HCT116 (cell line): ENCODE data around the gene PRAMEF10. TPM values are rescaled to one million over a fixed set of nuclear protein-coding genes. Genes with fewer than 3 reads are reported as not detected.
"Not testable (repeated sequence)": the region's sequence is repeated elsewhere in the genome, so short reads cannot be mapped to it uniquely, and the experiment has no call there.

Experiments
- ATAC-seq: fragments of 200-7000 bp; cut with Tn5 transposase; 2 replicates; pipeline ENCODE4 v1.9.1; 2020; ENCODE audit warnings: mild to moderate bottlenecking, moderate library complexity
- BruUV-seq: library from RNA; stranded (reverse); fragments of 400-500 nt; replicated peaks from 2 replicates; lab custom pipeline; 2021; lab: Mats Ljungman, UMichigan
- CTCF ChIA-PET: fragments of 300-600 bp; sonication (Branson Sonifier 250); formaldehyde crosslinking; loops from one replicate; lab custom pipeline; 2021; ENCODE audit warnings: antibody characterized with exemption; lab: Charles Lee
- POLR2A ChIA-PET: fragments of 300-600, 350-600 bp; sonication (Branson Sonifier 250); formaldehyde crosslinking; loops from one replicate; lab custom pipeline; 2021; ENCODE audit warnings: antibody characterized with exemption; lab: Charles Lee
- RAD21 ChIA-PET, 2 experiments: fragments of 300-600 bp; sonication (Branson Sonifier 250); formaldehyde crosslinking; loops; one replicate each; lab custom pipeline; 2023; ENCODE audit warnings: low total read pairs in 2 of 2; ENCODE audit not compliant: uncharacterized antibody in 2 of 2, unreplicated experiment in 2 of 2, low non-redundant PET in 1 of 2; lab: Charles Lee
- DNase-seq: peaks from one replicate; pipeline ENCODE4 v3.0.0-alpha.2; 2010; ENCODE audit warnings: low read depth, low spot score
- H2AFZ ChIP-seq: fragments of 200-600 bp; shearing (Covaris generic), sonication (generic); 2 replicates; pipeline ENCODE4 v1.6.1; 2017; ENCODE audit warnings: low read depth, mixed run types, mixed read lengths, antibody characterized with exemption, low read length; ENCODE audit not compliant: poor library complexity, severe bottlenecking
- H3K27ac ChIP-seq: 2 replicates; pipeline ENCODE4 v1.5.1; 2012; ENCODE audit warnings: low read depth, low read length
- H3K27me3 ChIP-seq: fragments of 200-600 bp; sonication (generic); 2 replicates; pipeline ENCODE4 v1.6.1; 2016; ENCODE audit warnings: mixed run types, low read length, mixed read lengths; ENCODE audit not compliant: insufficient read depth
- H3K36me3 ChIP-seq, 2 experiments: fragments of 200-500 bp in 1 of 2; fragments of 200-600 bp in 1 of 2; sonication (Bioruptor generic) in 1 of 2; sonication (generic) in 1 of 2; 2 replicates each; pipeline versions ENCODE4 v1.5.1 to v1.6.1; 2014 to 2016; ENCODE audit warnings: low read length in 2 of 2, inconsistent platforms in 1 of 2, mixed read lengths in 1 of 2, mixed run types in 1 of 2; ENCODE audit not compliant: insufficient read depth in 2 of 2, control insufficient read depth in 1 of 2
- H3K4me1 ChIP-seq, 2 experiments: fragments of 200-600 bp in 1 of 2; sonication (generic) in 1 of 2; 2 replicates each; pipeline versions ENCODE4 v1.5.1 to v1.6.1; 2012 to 2017; ENCODE audit warnings: low read length in 2 of 2, inconsistent platforms in 1 of 2, mild to moderate bottlenecking in 1 of 2, mixed read lengths in 1 of 2, mixed run types in 1 of 2, moderate library complexity in 1 of 2; ENCODE audit not compliant: insufficient read depth in 2 of 2, control insufficient read depth in 1 of 2
- H3K4me2 ChIP-seq: fragments of 200-600 bp; sonication (generic); 2 replicates; pipeline ENCODE4 v1.6.1; 2017; ENCODE audit warnings: mixed run types, low read length, mixed read lengths
- H3K4me3 ChIP-seq, 2 experiments: fragments of 200-600 bp in 1 of 2; sonication (generic) in 1 of 2; replicated peaks in 1 of 2; 2 replicates each; pipeline ENCODE4 v1.5.1; 2011 to 2016; ENCODE audit warnings: low read length in 2 of 2, control low read depth in 1 of 2, low read depth in 1 of 2, mild to moderate bottlenecking in 1 of 2, mixed read lengths in 1 of 2, mixed run types in 1 of 2
- H3K79me2 ChIP-seq: fragments of 200-600 bp; sonication (generic); 2 replicates; pipeline ENCODE4 v1.6.1; 2017; ENCODE audit warnings: mild to moderate bottlenecking, mixed run types, low read length, moderate library complexity, mixed read lengths; ENCODE audit not compliant: insufficient read depth
- H3K9ac ChIP-seq: fragments of 200-600 bp; sonication (generic); 2 replicates; pipeline ENCODE4 v1.6.1; 2016; ENCODE audit warnings: low read length, mixed read lengths
- H3K9me2 ChIP-seq: fragments of 200-600 bp; sonication (generic), shearing (Covaris generic); 2 replicates; pipeline ENCODE4 v1.6.1; 2017; ENCODE audit warnings: mixed run types, mild to moderate bottlenecking, moderate library complexity; ENCODE audit not compliant: insufficient read depth
- H3K9me3 ChIP-seq, 2 experiments: fragments of 200-500 bp in 1 of 2; fragments of 200-600 bp in 1 of 2; sonication (Bioruptor generic) in 1 of 2; sonication (generic) in 1 of 2; 2 replicates each; pipeline ENCODE4 v1.6.1; 2014 to 2017; ENCODE audit warnings: low read length in 2 of 2, mixed read lengths in 2 of 2, inconsistent platforms in 1 of 2, low read depth in 1 of 2, mild to moderate bottlenecking in 1 of 2, mixed run types in 1 of 2, moderate library complexity in 1 of 2; ENCODE audit not compliant: control insufficient read depth in 1 of 2, insufficient read depth in 1 of 2
- H4K20me1 ChIP-seq: fragments of 200-600 bp; sonication (generic), shearing (Covaris generic); 2 replicates; pipeline ENCODE4 v1.6.1; 2017; ENCODE audit warnings: mixed run types, mild to moderate bottlenecking, moderate library complexity; ENCODE audit not compliant: insufficient read depth
- intact Hi-C: fragments of 100-400 bp; cut with micrococcal nuclease; formaldehyde crosslinking; loops from 2 replicates; pipeline ENCODE4 v1.10.0; 2022
- total RNA-seq: library from RNA; stranded (reverse); gene quantifications from one replicate; pipeline ENCODE4 v1.2.1, GENCODE V29; 2021; ENCODE audit not compliant: unreplicated experiment

PRAMEF10 gene
- total RNA-seq, 1 experiment from 2014 or later: not detected

GRCh38 chr1:12886101-12886500 lies 12.0 kb downstream of the PRAMEF10 start, which contains the start of gene PRAMEF4:
PRAMEF4 (minus strand) TSS chr1:12886201; CDS start chr1:12883394, 2,807 bp downstream.
- H3K9me3 ChIP-seq, H2AFZ ChIP-seq, H3K27ac ChIP-seq, H4K20me1 ChIP-seq, H3K9me2 ChIP-seq, BruUV-seq, H3K4me2 ChIP-seq, POLR2A ChIA-PET, intact Hi-C loops, ATAC-seq, H3K36me3 ChIP-seq, H3K9ac ChIP-seq, DNase-seq, H3K4me1 ChIP-seq, RAD21 ChIA-PET, H3K4me3 ChIP-seq, H3K27me3 ChIP-seq, CTCF ChIA-PET, H3K79me2 ChIP-seq: not testable (repeated sequence)

- H2AFZ ChIP-seq, POLR2A ChIA-PET, H3K4me2 ChIP-seq, RAD21 ChIA-PET, H3K9me2 ChIP-seq, CTCF ChIA-PET, BruUV-seq, H3K79me2 ChIP-seq, H3K4me1 ChIP-seq, ATAC-seq, H3K9me3 ChIP-seq, intact Hi-C loops, H3K9ac ChIP-seq, H3K4me3 ChIP-seq, H3K27ac ChIP-seq, H3K36me3 ChIP-seq, H4K20me1 ChIP-seq, H3K27me3 ChIP-seq, DNase-seq: not testable (repeated sequence)
Observed at GRCh38 chr1:12878453-12878852, 19.6 kb downstream of the PRAMEF10 start.

- intact Hi-C loops, POLR2A ChIA-PET, H3K36me3 ChIP-seq, ATAC-seq, BruUV-seq, RAD21 ChIA-PET, H3K4me3 ChIP-seq, H3K27ac ChIP-seq, H3K4me2 ChIP-seq, H3K79me2 ChIP-seq, H4K20me1 ChIP-seq, H3K9ac ChIP-seq, DNase-seq, H3K9me2 ChIP-seq, H3K4me1 ChIP-seq, H2AFZ ChIP-seq, H3K27me3 ChIP-seq, H3K9me3 ChIP-seq, CTCF ChIA-PET: not testable (repeated sequence)
Observed at GRCh38 chr1:12863131-12863880, 34.8 kb downstream of the PRAMEF10 start.

DNA sequence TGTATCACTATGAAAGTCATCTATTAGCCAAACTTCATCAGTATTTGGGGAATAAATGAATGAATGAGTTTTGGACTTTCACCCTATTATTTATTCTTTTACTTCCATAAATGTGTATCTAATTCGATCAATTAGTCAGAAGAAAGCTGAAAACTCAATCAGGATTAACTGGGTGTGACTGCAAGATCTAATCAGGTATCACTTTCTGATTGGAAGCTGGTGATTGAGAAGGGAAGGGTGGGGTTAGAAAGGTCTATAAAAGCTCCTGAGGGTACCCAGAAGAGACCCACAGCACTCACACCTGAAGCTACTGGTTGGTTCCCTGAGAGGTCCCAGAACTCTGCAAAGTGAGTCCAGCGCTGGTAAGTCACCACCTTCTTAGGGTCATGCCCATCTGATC lies 41.3 kb downstream of the PRAMEF10 start, which contains the start of gene PRAMEF2:
TSS of gene PRAMEF2 (plus strand) at position 301 of the 400 bp plus-strand sequence. CDS start 1,924 bp downstream, outside the sequence.
- H3K9ac ChIP-seq, H3K27me3 ChIP-seq, H3K79me2 ChIP-seq, H3K9me3 ChIP-seq, CTCF ChIA-PET, H3K27ac ChIP-seq, H4K20me1 ChIP-seq, DNase-seq, H3K4me2 ChIP-seq, RAD21 ChIA-PET, ATAC-seq, H3K4me3 ChIP-seq, H3K36me3 ChIP-seq, POLR2A ChIA-PET, intact Hi-C loops, H2AFZ ChIP-seq, BruUV-seq, H3K9me2 ChIP-seq: not testable (repeated sequence)
- peaks cover 2 to 11% of the 10 kb centered on the region in 2 experiments; a peak in 3 of 4 replicates for H3K4me1 ChIP-seq
